T-cell (primary cell): Measurements from ENCODE around the gene RNF130. TPM values are rescaled to one million over a fixed set of nuclear protein-coding genes. Genes with fewer than 3 reads are reported as not detected.

ENCODE experiments used
- ATAC-seq, 4 experiments: fragments of 200-7000 bp in 3 of 4; fragments of 150-1000 bp in 1 of 4; cut with Tn5 transposase; replicated peaks in 1 of 4; 1 replicate in 3 of 4; 2 replicates in 1 of 4; pipeline ENCODE4 v1.10.0; 2021; ENCODE audit warnings: moderate library complexity in 3 of 4, mild to moderate bottlenecking in 2 of 4, moderate number of reproducible peaks in 1 of 4
- CTCF ChIA-PET, 2 donors: fragments of 300-600 bp; sonication (Branson Sonifier 250); formaldehyde crosslinking; loops; one replicate each; lab custom pipeline; 2022; ENCODE audit warnings: antibody characterized with exemption in 2 of 2; lab: Charles Lee
- POLR2A ChIA-PET, 2 donors: fragments of 300-600 bp; sonication (Branson Sonifier 250); formaldehyde crosslinking; loops; one replicate each; lab custom pipeline; 2022; ENCODE audit warnings: antibody characterized with exemption in 2 of 2; lab: Charles Lee
- DNase-seq, 35 experiments: peaks; one replicate each; pipeline versions ENCODE4 v3.0.0 to v3.0.0-alpha.2; 2013 to 2023
- H3K27ac ChIP-seq: one replicate; pipeline ENCODE4 v1.5.1; 2013; ENCODE audit warnings: low read length
- H3K27me3 ChIP-seq, 2 experiments: replicated peaks in 1 of 2; 1 replicate in 1 of 2; 2 replicates in 1 of 2; pipeline versions ENCODE4 v1.6.1 to v1.7.0; 2013; ENCODE audit warnings: low read length in 1 of 2, mixed read lengths in 1 of 2; ENCODE audit not compliant: control insufficient read depth in 2 of 2, insufficient read depth in 2 of 2; ENCODE audit errors: extremely low read depth in 1 of 2
- H3K36me3 ChIP-seq, 2 donors: 1 replicate in 1 of 2; 2 replicates in 1 of 2; pipeline versions ENCODE4 v1.6.1 to v1.7.0; 2013; ENCODE audit warnings: low read length in 1 of 2; ENCODE audit not compliant: control insufficient read depth in 2 of 2, insufficient read depth in 1 of 2; ENCODE audit errors: extremely low read depth in 1 of 2
- H3K4me1 ChIP-seq, 2 experiments: 1 replicate in 1 of 2; 2 replicates in 1 of 2; pipeline versions ENCODE4 v1.6.1 to v1.7.0; 2013; ENCODE audit warnings: low read length in 2 of 2, mixed read lengths in 1 of 2; ENCODE audit not compliant: insufficient read depth in 2 of 2, control insufficient read depth in 1 of 2; ENCODE audit errors: extremely low read depth in 1 of 2
- H3K4me3 ChIP-seq, 2 donors: 1 replicate in 1 of 2; 2 replicates in 1 of 2; pipeline versions ENCODE4 v1.5.1 to v1.7.0; 2013; ENCODE audit warnings: mild to moderate bottlenecking in 2 of 2, low read length in 1 of 2, moderate library complexity in 1 of 2; ENCODE audit not compliant: control insufficient read depth in 1 of 2; ENCODE audit errors: extremely low read depth in 1 of 2
- H3K9me3 ChIP-seq: 2 replicates; pipeline ENCODE4 v1.7.0; 2013
- H3K27ac Mint-ChIP-seq, 2 donors: one replicate each; pipeline ENCODE4 v1.8.0; 2020 to 2021; ENCODE audit warnings: mild to moderate bottlenecking in 2 of 2, mixed read lengths in 2 of 2
- H3K27me3 Mint-ChIP-seq, 2 donors: one replicate each; pipeline ENCODE4 v1.8.0; 2021 to 2022; ENCODE audit warnings: mixed read lengths in 2 of 2
- H3K36me3 Mint-ChIP-seq: one replicate; pipeline ENCODE4 v1.8.0; 2021; ENCODE audit warnings: mixed read lengths
- H3K4me1 Mint-ChIP-seq, 3 donors: one replicate each; pipeline ENCODE4 v1.8.0; 2020 to 2022; ENCODE audit warnings: mixed read lengths in 3 of 3, mild to moderate bottlenecking in 1 of 3
- H3K4me3 Mint-ChIP-seq, 3 donors: one replicate each; pipeline ENCODE4 v1.8.0; 2020 to 2022; ENCODE audit warnings: mild to moderate bottlenecking in 3 of 3, mixed read lengths in 3 of 3, moderate library complexity in 3 of 3
- H3K9me3 Mint-ChIP-seq, 3 donors: one replicate each; pipeline ENCODE4 v1.8.0; 2020 to 2022; ENCODE audit warnings: mixed read lengths in 3 of 3
- WGBS: methylation state at CpG from one replicate; pipeline ENCODE4 v1.1.5; 2013; ENCODE audit warnings: missing lambda C conversion rate; ENCODE audit not compliant: insufficient coverage; 5-methylcytosine and 5-hydroxymethylcytosine counted together
- total RNA-seq, 35 experiments: library from RNA in 6 of 35; stranded (reverse) in 6 of 35; fragments of 120-200 nt in 1 of 35; gene quantifications; one replicate each; pipeline versions ENCODE4 v1.2.1 to v1.2.4 and lab custom pipeline; 2013 to 2026

Gene RNF130
- total RNA-seq, 5 donors from 2014 or later (not counting 1 experiment from before 2014, with no cell fraction given), result 15.0 to 17.0 (median 16.3) TPM

- H3K27ac ChIP-seq, result no peak overlapping the region
- 88% methylated on average over 4 of the region's 8 CpGs for WGBS
- Mint-ChIP-seq H3K36me3 (no peaks in the 10 kb centered on the region), H3K27me3 (peaks cover 0 to 5% of the 10 kb centered on the region in 2 donors), H3K4me3 (peak overlapping the region in 1 of 3 donors; percentile 88), H3K27ac (no peak overlapping the region), H3K4me1 (peaks cover 30 to 36% (median 31%) of the 10 kb centered on the region in 3 donors), H3K9me3 (no peaks in the 10 kb centered on the region)
- no peak for ATAC-seq
- H3K36me3 ChIP-seq, result no peaks in the 10 kb centered on the region
- ChIA-PET POLR2A (no interaction called here), CTCF (no interaction called here)
- H3K4me1 ChIP-seq, result peaks cover 6 to 23% of the 10 kb centered on the region in 2 experiments
- H3K4me3 ChIP-seq, result no peak overlapping the region
- H3K27me3 ChIP-seq, result peaks cover 0 to 32% of the 10 kb centered on the region in 2 experiments
- no peak for DNase-seq
- no peaks in the 10 kb centered on the region for H3K9me3 ChIP-seq
These were observed 17.0 kb upstream of the RNF130 start for GRCh38 chr5:180088561-180088960.

- POLR2A ChIA-PET, result no interaction called here
These were observed 15.3 kb upstream of the RNF130 start for GRCh38 chr5:180086816-180087399.

GRCh38 chr5:180085837-180086236 lies 14.3 kb upstream of the RNF130 start:
- Mint-ChIP-seq H3K27ac (peak overlapping the region; percentile 53 to 74), H3K36me3 (no peaks in the 10 kb centered on the region), H3K27me3 (peaks cover 13 to 20% of the 10 kb centered on the region in 2 donors), H3K4me1 (peaks cover 23 to 30% (median 27%) of the 10 kb centered on the region in 3 donors), H3K9me3 (no peaks in the 10 kb centered on the region), H3K4me3 (peak overlapping the region in 1 of 3 donors; percentile 25)
- Histone ChIP-seq H3K4me3 (no peak overlapping the region), H3K27ac (no peak overlapping the region), H3K4me1 (peaks cover 0 to 15% of the 10 kb centered on the region in 2 experiments), H3K27me3 (peaks cover 0 to 36% of the 10 kb centered on the region in 2 experiments), H3K36me3 (no peaks in the 10 kb centered on the region), H3K9me3 (no peaks in the 10 kb centered on the region)
- DNase-seq (peak in 27 of 35 experiments; percentile 27 to 86 (median 53)), ATAC-seq (peak in 2 of 4 experiments; percentile 32 to 84)
- POLR2A ChIA-PET, result interaction anchor here in 1 of 2 donors (0.7 kb wide), 1 partner anchor 115 kb away, joined by 3 read pairs; no protein-coding TSS in a partner anchor
- CTCF ChIA-PET, result interaction anchor here in 1 of 2 donors (0.6 to 0.7 kb wide), 3 partner anchors 15 to 1996 kb away, joined by 3 to 4 read pairs (median 3); partner anchors contain the start of gene RNF130
- WGBS, result 13% methylated on average over 3 of the region's 7 CpGs

More at GRCh38 chr5:180086816-180087399, 15.3 kb upstream of the RNF130 start:
- H3K36me3 ChIP-seq, result no peaks in the 10 kb centered on the region
- Mint-ChIP-seq H3K9me3 (no peaks in the 10 kb centered on the region), H3K27me3 (peaks cover 8 to 10% of the 10 kb centered on the region in 2 donors), H3K27ac (peak overlapping the region in 1 of 2 donors; percentile 50), H3K36me3 (no peaks in the 10 kb centered on the region), H3K4me3 (no peak overlapping the region), H3K4me1 (peaks cover 30 to 36% (median 31%) of the 10 kb centered on the region in 3 donors)
- CTCF ChIA-PET, result no interaction called here
- peaks cover 0 to 32% of the 10 kb centered on the region in 2 experiments for H3K27me3 ChIP-seq
- peaks cover 6 to 23% of the 10 kb centered on the region in 2 experiments for H3K4me1 ChIP-seq
- DNase-seq (no peak), ATAC-seq (no peak)
- WGBS, result 68% methylated on average over 8 of the region's 11 CpGs
- H3K4me3 ChIP-seq, result no peak overlapping the region
- H3K27ac ChIP-seq, result no peak overlapping the region
- H3K9me3 ChIP-seq, result no peaks in the 10 kb centered on the region

GRCh38 chr5:180084638-180085561 lies 13.3 kb upstream of the RNF130 start:
- WGBS, result 58% methylated on average over 5 of the region's 13 CpGs
- CTCF ChIA-PET, result interaction anchor here in 1 of 2 donors (0.7 kb wide), 1 partner anchor 14 kb away, joined by 3 read pairs; the partner anchor contains the start of gene RNF130
- Mint-ChIP-seq H3K36me3 (no peaks in the 10 kb centered on the region), H3K27me3 (peaks cover 16 to 30% of the 10 kb centered on the region in 2 donors), H3K4me1 (peaks cover 27 to 32% (median 30%) of the 10 kb centered on the region in 3 donors), H3K4me3 (no peak overlapping the region), H3K9me3 (no peaks in the 10 kb centered on the region), H3K27ac (no peak overlapping the region)
- DNase-seq (peak in 3 of 35 experiments; percentile 16 to 36 (median 34)), ATAC-seq (peak in 3 of 4 experiments; percentile 26 to 48 (median 46))
- H3K9me3 ChIP-seq, result no peaks in the 10 kb centered on the region
- no peak overlapping the region for H3K4me3 ChIP-seq
- H3K27me3 ChIP-seq, result peaks cover 0 to 46% of the 10 kb centered on the region in 2 experiments
- POLR2A ChIA-PET, result interaction anchor here in 1 of 2 donors (0.7 kb wide), 1 partner anchor 114 kb away, joined by 3 read pairs; no protein-coding TSS in a partner anchor
- H3K4me1 ChIP-seq, result peaks cover 0 to 15% of the 10 kb centered on the region in 2 experiments
- H3K36me3 ChIP-seq, result no peaks in the 10 kb centered on the region
- H3K27ac ChIP-seq, result no peak overlapping the region

GRCh38 chr5:180083529-180084060 lies 12.0 kb upstream of the RNF130 start:
- H3K4me3 ChIP-seq, result no peak overlapping the region
- no peaks in the 10 kb centered on the region for H3K9me3 ChIP-seq
- no peak overlapping the region for H3K27ac ChIP-seq
- 92% methylated on average over 10 of the region's 10 CpGs for WGBS
- ChIA-PET CTCF (no interaction called here), POLR2A (no interaction called here)
- H3K36me3 ChIP-seq, result no peaks in the 10 kb centered on the region
- Mint-ChIP-seq H3K4me3 (no peak overlapping the region), H3K4me1 (peaks cover 26 to 34% (median 30%) of the 10 kb centered on the region in 3 donors), H3K27me3 (peaks cover 23 to 41% of the 10 kb centered on the region in 2 donors), H3K36me3 (no peaks in the 10 kb centered on the region), H3K9me3 (no peaks in the 10 kb centered on the region), H3K27ac (no peak overlapping the region)
- H3K27me3 ChIP-seq, result peaks cover 0 to 52% of the 10 kb centered on the region in 2 experiments
- DNase-seq (no peak), ATAC-seq (no peak)
- peaks cover 0 to 15% of the 10 kb centered on the region in 2 experiments for H3K4me1 ChIP-seq
